Measurements from ENCODE around the gene TMEM244.
"Not testable (repeated sequence)": the region's sequence is repeated elsewhere in the genome, so short reads cannot be mapped to it uniquely, and the experiment has no call there.

Gene TMEM244

GRCh38 chr6:129866256-129866655 is 5.1 kb upstream of the TMEM244 start:
- no peak for DNase-seq

GRCh38 chr6:129865013-129865412 is 3.9 kb upstream of the TMEM244 start:
- peak; percentile 36 for DNase-seq

DNA sequence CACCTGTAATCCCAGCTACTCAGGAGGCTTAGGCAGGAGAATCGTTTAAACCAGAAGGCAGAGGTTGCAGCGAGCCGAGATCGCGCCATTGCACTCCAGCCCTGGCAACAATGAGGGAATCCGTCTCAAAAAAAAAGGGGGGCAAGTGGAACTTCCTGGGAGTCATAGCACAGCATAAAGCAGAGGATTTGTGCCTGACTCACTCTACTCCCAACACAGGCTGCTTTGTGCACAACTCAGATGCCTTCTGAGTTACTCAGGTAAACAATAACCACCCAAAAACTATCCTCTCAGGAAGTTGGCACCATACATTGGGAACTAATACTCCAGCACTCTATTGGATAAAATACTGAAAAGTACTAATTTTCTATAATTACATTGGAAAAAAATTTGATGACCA is 2.5 kb upstream of the TMEM244 start:
- DNase-seq = no peak

GRCh38 chr6:129859524-129859923 is 1.6 kb downstream of the TMEM244 start:
- no peak for DNase-seq

DNA sequence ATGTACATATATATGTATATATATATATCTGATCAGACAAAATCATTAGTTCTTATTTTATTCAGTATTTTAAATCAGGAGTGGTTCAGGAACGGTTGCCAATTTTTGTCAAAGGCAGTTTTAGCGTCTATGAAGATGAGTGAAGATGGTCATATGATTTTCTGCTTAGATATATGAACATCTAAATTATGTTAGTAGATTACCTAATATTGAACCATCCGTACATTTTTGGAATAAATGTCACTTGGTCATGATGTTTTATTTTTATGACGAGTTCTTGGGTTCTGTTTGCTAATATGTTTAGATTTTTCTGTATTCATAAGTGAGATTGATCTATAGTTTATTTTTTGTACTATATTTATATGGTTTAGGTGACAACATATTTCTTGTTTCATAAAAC is 3.3 kb downstream of the TMEM244 start:
- DNase-seq = no peak

GRCh38 chr6:129853996-129854711 is 7.0 kb downstream of the TMEM244 start:
- DNase-seq = peak; percentile 13

DNA sequence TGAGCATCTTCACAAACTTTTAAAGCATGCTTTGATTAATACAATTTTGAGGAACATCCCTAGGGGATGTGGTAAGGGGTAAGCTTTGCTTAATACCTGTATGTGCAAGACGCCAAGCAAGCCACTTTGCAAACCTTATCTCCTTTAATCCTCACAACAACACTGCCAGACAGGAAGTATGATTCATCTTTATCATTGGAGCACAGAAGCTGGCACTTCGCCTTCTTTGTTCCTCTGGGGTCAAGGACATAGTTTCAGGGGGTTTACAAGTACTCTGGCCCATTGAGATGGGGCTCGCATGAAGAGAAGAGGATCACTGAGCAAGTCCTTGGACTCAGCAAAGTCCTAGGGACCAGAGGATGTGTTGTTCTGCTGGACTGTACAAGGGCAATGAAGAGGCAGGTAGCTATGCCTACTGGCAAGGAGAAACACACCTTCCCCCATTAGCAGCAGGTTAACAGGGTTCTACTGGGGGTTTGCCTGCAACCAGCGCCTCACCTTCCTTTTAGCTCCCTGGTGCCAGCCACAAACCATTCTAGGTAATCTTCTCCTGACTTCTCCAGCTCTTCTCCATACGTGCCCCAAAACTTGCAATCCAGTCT is 8.8 kb downstream of the TMEM244 start:
- DNase-seq = no peak

DNA sequence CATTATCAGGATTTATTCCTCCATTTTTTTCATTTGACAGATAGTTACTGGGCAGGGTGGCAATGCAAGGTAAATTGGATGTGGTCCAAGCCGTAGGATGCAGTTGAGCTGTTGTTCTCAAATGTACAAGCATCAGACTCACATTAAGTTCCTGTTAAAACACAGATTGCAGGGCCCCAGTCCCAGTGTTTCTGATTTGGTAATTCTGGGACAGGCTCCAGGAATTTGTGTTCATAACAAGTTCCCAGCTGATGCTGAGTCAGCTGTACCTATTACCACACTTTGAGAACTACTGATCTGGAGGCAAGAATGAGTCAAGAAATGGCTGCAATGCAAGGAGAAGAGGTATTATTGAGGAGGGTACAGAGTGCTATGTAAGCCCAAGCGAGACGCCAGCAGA is 11.7 kb downstream of the TMEM244 start:
- DNase-seq = no peak

- no peak for DNase-seq
These were observed 14.4 kb downstream of the TMEM244 start for GRCh38 chr6:129846761-129847160.

- DNase-seq = no peak
These were observed 15.4 kb downstream of the TMEM244 start for GRCh38 chr6:129845696-129846095.

- no peak for DNase-seq
These were observed 16.8 kb downstream of the TMEM244 start for GRCh38 chr6:129844118-129844891.

DNA sequence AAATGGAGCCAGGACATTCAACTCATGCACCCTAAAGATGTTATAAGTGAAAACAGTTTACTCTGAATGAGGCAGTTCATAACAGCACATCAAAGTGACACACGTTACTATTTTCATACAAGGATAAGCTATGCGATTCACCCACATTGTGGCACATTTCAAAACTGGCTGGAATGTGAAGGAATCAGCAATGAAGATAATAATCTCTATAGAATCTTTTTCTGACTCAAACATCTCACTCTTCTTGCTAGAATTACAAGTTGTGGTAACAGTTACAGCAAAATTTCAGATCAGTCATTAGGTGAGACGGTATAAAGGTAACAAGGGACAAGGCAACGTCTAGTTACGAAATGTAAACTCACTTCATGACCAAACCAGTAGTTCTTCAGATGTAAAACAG is 17.5 kb downstream of the TMEM244 start:
- DNase-seq = no peak

DNA sequence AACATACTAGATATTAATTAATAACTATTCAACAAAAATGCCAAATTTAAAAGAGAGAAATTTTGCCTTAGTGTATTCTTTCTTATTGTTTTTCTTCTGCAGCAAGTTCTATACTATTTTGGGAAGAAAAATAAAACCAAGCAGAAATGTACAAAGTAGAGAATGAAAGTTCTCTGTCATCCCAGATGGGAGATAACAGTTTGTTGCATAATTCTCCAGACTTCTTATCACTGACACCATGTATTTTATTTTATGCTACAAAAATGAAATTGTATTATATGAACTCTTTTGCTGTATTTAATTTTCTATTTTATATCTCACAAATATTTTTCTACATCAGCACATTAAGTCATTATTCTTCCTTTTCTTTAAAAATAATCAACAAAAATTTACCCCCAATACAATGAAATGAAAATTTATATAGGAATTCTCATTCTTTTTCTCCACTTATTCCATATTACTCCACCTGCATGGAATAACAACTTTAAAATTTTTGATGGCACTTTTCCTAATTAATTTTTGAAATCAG is 18.2 kb downstream of the TMEM244 start:
- no peak for DNase-seq

- no peak for DNase-seq
These were observed 19.0 kb downstream of the TMEM244 start for GRCh38 chr6:129842137-129842536.

GRCh38 chr6:129839562-129839961 is 21.6 kb downstream of the TMEM244 start:
- not testable (repeated sequence) for DNase-seq

GRCh38 chr6:129835691-129836090 is 25.4 kb downstream of the TMEM244 start:
- no peak for DNase-seq

DNA sequence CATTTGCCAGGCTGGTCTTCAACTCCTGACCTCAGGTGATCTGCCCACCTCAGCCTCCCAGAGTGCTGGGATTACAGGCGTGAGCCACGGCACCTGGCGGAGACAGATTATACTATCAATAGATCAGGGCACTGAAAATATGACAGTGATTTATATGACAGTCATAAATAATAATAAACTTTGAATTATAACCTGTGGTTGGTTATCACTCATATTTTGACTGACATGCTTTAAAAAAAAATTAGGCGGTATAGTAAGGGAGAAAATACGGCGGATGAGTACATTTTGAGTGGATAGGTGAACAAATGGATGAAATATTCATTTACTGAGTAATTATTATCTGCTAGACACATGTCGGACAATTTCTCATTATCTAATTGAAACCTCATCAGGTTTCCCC is 28.8 kb downstream of the TMEM244 start:
- no peak for DNase-seq

- DNase-seq = no peak
These were observed 32.9 kb downstream of the TMEM244 start for GRCh38 chr6:129828229-129828628.

DNA sequence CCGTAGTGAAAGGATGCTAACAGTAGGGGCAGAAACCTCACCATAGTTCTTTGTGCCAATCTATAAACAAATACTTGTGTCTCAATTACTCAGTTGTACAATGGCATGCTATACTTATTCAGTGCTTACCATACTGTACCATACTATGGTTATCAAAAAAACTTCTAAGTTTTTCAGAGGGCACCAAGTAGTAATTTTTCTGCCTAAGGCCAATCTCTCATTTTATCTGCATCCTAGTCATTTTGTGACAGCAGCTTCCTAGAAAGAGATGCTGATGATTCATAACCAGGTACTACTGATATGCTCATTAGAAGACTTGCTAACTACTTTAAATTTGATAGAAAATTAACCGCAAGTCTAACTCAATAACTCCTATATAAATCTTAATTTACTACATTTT is 42.9 kb downstream of the TMEM244 start:
- DNase-seq = no peak

DNA sequence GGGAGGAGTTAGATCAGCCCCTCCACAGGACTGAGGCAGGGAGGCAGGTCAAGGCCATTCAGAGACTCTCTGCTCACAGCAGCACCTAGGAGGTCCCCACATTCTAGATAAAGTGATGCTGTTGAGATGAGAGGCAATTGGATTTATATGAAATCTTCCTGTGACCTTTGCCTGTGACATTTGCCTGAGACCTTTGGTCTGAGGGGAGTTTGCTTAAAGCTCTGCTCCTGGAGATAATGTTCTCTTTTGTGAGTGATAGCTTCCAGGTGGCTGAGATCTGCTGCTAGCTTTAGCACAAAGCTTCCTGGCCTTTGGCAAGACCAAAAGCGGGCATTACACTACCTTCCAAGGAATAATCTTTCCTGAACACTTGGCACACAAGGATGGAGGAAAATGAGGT is 43.3 kb downstream of the TMEM244 start:
- no peak for DNase-seq

GRCh38 chr6:129817332-129817731 is 43.8 kb downstream of the TMEM244 start:
- DNase-seq = no peak

GRCh38 chr6:129812145-129812777 is 48.9 kb downstream of the TMEM244 start:
- no peak for DNase-seq

- not testable (repeated sequence) for DNase-seq
These were observed 54.0 kb downstream of the TMEM244 start for GRCh38 chr6:129807141-129807540.
